GM18907 (cell line): Measurements from ENCODE around the gene RPS15A.
A peak's percentile ranks its signal among the peaks of the same experiment; 100 is the strongest.

Source experiments
- ATAC-seq: cut with Tn5 transposase; IDR thresholded peaks from one replicate; pipeline ENCODE4 v1.9.1; 2021; ENCODE audit warnings: mild to moderate bottlenecking, moderate library complexity; ENCODE audit not compliant: unreplicated experiment

RPS15A gene

DNA sequence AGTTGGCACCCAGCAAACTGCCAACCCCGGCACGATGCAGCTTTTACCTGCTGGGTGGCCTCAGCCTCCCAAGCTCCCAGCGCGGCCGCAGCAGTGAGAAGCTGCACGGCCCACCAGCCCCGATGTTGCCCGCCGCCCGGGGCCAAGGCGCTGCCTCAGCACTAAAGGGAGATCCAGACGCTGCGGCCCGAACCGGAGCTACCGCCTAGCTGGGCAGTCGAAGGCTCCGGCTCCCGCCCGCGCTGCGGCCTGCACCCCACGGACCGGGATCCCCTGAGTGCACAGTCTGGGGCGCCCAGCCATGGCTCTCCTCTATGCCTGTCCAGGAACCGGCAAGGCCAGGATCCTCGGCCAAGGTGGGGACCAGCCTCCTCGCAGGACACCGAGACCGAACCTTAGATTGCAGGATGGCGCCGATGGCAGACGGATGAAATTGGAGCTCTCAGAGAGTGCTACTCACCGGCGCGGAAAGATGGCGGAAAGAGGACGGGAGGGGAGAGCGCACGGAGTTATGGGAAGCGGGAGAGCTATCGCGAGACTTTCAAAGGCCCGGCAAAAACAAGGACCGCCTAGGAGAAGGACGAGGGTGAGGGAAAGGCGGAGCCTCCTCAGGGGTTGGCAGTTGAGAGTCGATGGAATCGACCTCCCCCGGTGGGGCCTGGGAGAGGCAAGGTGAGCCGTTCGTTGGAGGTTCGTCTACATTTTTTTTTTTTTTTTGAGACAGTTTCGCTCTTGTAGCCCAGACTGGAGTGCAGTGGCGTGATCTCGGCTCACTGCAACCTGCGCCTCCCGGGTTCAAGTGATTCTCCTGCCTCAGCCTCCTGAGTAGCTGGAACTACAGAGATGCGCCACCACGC, at the start of gene RPS15A:
Gene RPS15A (minus strand): TSS at position 485 of the 857 bp plus-strand sequence. CDS start 1,221 bp downstream, outside the sequence.
- peak; percentile 82 for ATAC-seq

DNA sequence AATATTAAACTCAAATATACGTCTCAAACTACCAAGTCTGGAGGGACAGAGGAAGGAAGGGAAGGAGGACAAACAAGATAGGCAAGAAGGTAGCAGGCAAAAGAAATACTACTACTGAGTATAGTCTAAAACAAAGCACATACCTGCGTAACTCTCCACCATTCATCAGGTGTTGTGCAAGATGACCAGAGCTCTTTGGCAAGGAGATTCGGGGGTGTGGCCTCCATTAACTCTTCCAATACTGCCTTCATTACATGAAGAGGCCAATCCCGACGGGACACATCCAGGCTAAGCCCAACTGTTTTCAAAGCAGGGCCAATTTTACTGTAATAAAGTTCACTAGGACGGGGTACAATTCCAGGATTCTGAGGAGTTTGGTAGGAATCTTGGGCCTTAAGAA, 49.4 kb upstream of the RPS15A start:
- no peak for ATAC-seq

DNA sequence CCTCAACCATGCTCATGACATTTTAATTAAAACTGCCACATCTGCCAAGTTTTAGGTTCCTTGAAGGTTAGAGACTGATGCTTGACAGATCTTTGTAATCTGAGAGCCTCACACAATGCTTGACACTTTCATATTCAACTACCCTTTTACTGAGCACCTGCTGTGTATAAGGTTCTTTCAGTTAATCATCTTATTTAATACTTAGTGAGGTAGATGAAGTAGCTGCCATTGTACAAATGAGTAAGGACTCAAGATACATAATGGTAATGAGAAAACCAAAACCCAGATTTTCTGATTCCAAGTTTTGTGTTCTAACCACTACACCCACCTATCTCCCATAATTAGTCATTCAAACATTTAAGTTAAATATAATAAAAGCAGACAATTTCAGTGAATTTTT, 46.6 kb upstream of the RPS15A start:
- ATAC-seq = no peak

DNA sequence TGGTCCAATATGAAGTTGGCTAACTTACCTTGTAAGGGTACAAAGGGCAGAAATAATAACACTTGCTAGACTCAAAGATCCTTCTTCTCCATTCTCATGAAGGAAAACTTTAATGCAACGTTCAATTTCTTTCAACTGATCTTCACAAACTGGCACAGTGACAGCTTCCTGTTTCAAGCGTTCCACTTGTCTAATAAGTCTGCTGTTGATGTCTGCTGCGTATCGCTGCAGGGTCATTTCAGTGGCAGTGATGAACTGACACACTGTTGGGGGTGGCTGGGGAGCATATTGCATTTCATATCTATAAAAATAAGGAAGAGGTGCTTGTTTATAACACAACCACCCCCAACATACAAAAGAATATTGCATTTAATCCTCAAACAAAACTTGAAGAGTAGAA, 44.7 kb upstream of the RPS15A start:
- ATAC-seq = no peak

DNA sequence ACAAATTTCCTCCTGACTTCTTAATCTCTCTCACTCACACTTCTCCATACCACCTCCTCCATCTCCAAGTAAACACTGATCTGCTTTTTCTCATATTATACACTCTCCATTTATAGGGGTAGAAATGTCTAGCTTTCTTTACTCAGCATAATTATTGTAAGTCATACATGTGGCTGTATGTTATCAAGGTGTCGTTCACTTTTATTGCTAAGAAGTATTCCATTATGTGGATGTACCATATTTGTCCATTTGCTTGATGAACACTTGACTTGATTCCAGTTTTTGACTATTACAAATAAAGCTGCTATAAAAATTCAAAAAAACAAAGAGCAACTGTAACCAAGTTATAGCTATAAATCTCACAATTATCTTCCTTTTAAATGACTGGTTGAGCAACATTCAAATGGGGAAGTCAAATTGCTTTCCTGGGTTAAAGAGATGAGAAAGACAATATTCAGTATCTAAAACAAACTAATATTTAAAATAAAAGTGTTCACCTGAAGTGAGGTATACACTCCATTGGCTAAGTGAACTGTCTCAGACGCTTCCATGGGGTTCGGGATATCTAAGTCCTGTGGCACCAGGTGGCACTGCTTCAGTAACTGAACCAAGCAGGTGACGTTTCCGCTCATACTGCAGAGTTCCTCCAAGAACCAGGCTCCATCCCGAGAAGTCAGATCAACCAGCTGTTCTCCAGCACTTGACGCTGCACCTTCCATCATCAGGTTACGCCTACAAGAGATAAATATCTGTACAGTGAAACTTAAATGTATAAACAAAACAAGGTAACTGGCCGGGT, 43.8 kb upstream of the RPS15A start:
- no peak for ATAC-seq

DNA sequence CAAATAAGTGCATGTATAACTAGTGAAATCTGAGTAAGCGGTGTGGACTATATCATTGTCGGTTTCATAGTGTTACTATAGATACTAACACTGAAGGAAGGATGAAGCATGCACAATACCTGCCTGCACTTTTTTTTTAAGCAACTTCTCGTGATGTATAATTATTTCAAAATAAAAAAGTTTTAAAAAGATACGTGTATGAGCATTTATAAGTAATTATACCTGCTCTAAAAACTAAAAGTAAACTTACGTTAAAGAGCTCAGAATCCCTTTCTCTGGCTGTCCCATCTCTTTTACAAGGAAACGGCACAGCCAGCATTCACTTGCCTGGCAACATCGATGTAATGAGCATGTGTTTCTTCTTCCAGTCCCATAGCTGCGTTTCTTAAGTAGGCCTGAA, 42.5 kb upstream of the RPS15A start:
- ATAC-seq = no peak

DNA sequence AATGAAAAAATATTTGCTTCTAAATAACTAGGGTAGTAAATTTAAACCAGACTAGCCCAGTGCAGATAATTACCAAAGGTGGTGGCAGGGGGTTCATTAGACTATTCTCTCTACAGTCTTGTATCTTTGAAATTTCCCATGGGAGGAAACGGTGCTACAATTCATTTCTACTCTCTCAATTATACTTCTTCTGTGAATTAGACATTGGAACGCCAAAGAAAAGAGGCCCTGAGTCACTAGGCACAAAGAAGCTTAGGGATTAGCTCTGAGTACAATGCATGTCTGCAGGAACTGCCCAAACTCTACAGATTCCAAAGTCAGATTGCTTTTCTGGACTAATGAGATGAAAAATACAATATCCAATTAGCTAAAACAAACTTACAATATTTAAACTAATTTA, 41.9 kb upstream of the RPS15A start:
- no peak for ATAC-seq

DNA sequence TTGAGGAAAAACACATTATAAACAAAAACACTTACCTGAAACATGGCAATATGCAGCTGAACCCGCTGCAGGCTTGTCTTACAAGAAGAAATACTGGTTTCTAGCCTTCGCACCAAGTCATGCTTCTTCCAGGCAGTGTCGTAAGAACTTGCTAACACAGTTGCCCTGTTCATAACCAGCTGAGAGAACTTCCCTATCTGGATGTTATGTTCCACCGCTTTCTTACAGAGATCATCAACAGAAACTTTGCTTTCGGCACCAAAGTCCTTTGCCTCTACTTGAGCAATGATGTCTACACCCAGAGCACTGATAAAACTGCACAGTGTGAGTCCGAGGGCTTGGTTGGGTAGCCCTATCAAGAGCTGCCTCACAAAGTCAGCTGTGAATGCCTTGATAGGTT, 39.1 kb upstream of the RPS15A start:
- ATAC-seq = no peak

DNA sequence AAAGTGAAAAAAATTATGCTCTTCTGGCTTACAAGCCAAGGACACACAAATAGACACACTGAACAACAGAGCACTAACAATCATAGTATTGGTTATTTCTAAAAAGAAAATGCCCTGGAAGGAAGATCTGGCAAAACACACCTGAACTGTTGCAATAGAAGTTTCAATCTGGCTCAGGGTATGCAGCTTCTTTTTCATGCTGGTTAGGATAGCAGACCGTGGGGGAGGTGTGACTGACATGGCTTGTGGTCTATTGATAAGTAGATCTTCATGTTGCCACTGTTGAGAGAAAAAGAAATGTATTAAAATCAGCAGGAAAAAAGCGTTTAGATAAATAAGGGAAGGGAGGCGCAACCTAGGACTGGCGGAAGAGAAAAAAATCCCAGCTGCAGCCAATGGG, 37.8 kb upstream of the RPS15A start:
- no peak for ATAC-seq

DNA sequence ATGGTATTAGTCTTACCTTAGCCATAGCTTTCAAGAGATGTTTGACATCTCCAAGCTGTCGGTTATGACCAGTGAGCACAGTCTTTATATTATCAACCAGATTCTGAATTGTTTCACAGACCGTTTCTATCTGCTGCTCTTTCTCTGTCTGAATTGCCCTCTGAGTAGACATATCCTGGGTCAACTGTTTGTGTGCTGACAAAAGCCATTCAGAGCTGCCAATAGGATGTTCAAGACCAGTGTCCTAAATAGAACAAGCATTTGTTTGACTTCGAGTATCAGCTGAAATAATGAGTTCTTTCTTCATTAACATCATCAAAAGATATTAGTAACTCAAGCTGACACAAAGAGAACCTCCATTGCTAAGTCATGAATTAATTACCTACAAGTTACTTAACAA, 26.2 kb upstream of the RPS15A start:
- no peak for ATAC-seq

DNA sequence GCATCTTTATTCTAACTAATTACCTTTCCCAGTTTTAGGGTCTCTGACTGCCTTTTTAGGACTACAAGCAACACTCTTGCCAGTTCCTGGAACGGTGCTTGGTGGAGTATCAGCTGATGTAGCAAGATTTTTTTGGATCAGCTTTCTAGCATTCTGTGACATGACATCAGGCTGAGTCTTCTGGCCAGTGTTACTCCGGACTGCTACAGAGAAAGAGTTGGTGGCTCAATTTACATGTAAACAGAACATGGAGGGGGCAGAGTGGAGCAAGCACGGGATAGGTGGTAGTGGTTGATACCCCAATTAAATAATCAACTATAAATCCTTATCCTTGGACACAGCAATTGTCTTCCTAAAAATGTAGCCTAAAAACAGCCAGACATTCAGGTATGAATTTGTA, 21.8 kb upstream of the RPS15A start:
- ATAC-seq = no peak

DNA sequence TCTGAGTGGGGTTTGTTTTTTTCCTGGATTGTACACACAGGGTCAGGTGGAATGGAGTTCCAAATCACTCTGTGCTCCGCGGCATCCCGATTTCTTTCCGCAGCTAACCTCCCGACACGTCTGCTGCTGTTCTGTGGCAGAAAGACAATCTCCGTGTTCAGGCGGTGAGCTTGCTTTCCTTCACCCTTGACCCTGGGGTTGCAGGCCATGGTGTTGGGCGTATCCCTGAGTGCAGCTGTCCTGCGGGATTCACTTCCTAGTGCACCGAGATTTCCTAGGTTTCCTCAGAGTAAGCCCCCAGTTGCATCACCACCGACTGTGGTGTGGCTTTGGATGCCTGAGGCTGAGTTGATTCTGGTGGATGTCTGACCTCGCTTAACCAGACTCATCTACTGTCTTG, 19.0 kb upstream of the RPS15A start:
- ATAC-seq = no peak

DNA sequence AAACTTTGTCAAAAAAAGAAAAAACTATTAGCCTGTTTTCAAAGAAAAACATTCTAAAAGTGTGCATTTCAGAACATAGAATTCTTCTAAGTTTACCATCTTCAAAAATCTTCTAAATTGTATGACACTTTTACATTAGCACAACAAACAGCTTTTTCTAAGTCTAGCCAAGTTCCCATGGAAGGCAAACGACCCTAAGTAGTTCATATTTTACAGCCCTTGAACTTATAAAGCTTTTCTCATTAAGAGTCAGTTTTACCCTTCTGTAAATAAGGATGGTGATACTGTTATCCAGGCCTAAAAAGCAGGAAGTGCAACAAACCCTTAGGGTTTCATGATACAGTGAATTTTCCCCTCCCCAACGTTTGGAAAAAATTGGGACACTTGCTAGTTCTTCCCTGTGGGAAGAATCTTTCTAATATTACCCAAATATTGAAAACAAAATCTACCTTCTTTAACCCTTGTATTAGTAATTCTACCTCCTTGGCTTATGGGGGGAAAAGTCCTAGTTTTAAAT, 15.2 kb upstream of the RPS15A start:
- no peak for ATAC-seq

DNA sequence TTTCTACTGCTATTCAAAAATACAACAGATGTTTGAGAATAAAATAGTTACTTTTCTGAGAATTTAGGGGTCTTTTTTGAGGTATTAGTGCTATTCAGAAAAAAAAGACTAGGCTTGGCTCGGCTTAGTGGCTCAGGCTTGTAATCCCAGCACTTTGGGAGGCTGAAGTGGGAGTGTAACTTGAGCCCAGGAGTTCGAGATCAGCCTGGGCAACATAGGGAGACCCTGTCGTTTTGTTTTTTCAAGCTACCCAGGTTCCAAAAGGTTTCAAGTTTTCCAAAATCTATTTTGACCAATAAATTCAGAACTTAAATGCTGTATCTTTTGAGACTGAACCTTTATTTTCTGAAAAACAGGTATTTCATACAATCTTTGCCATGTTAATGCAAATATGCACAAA, 14.4 kb upstream of the RPS15A start:
- ATAC-seq = no peak

DNA sequence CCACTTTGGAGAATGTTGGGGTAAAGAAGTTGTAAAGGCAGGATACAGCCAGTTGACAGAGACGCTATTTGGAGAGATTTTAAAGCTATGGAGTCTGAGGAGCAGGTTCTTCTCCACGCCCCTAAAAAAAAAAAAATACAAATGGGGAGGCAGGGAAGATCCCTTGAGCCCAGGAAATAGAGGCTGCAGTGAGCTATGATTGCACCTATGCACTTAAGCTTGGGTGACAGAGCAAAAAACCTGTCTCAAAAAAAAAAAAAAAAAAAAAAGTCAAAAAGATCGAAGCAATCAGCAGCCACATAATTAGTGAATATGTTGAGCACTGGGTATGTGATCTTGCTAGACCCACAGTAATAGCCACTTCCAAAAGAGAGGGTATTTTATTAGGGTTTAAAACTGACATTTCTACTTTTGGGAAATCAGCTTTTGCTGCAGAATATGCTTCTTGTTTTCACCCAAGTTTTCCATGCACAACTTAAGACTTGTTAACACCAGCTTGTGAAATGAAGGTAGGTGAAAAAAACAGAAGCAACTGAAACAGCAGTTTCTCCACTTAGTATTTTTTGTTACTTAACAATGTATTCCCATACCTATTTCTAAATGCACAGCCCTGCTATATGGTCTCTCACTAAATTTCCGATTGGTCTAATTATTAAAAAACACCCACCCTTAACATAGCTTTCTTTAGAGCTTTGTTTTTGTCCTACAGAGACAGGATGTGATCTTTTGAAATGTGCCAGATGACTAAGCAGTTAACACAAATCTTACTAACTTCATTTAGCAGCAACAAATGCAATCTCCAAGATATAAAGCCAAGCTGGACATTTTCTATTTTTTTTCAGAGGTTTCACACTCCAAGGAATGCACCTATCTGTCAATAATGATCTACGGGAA, 13.7 kb upstream of the RPS15A start:
- no peak for ATAC-seq

DNA sequence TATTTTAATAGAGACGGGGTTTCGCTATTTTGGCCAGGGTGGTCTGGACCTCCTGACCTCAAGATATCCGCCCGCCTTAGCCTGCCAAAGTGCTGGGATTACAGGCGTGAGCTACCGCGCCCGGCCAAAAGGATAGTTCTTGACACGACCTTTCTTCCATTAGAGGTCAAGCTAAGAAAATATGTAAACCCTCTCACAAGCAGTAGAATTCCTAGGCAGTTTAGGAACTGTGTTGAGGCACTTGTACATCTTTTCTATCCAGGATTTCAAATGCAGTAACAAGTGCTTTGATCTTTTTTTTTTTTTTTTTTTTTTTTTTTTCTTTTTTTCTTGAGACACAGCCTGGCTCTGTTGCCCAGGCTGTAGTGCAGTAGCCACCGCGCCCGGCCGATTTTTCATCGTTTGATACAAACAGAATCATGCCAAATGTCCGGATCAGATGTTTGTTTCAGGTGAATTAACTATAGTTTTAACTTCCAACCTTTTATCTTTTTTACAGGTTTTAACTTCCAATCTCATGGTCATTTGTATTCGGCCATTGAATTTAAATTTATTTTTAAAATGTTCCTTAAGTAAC, 12.7 kb upstream of the RPS15A start:
- no peak for ATAC-seq

DNA sequence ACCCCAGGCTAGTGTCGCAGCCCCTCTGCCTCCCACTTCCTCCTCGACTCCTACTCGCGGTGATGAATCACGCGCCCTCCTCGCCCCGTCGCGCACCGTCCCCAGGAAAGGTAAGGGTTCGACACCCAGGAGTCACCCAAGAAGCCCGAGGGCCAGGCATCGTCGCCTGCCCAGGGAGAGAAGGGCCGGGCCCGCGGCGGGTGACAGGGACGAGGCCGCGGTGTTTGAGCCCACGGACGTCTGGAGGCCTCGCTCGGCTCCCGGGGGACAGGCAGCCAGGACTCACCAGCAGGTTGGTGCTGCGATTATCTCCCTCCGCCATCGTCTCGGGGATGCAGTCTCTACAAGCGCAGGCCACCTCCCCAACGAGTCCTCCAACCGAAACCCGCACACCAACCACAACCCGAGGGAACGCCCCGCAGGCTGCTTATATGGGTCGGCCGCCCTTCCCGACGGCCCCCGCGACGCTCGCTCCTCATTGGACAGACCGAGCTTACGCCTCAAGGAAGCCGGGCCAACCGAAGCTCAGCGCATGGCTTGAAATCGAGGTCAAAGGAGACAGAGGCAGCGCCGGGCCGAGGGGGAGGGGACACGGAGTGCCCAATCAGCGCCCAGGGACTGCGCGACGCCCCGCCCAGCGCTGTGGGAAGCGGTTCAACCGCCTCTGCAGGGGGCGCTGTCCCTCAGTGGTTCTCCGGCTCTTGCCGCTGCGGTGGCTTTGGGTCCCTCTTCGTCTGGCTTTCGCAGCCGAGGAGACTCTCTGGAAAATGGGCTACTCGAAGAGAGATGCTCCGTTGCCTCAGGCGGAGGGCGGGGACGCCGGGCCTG, 11.2 kb upstream of the RPS15A start, which contains the start of gene ARL6IP1:
Gene ARL6IP1 (minus strand): TSS at position 405 of the 828 bp plus-strand sequence. CDS start 83 bp downstream, at position 322.
- peak; percentile 95 for ATAC-seq

DNA sequence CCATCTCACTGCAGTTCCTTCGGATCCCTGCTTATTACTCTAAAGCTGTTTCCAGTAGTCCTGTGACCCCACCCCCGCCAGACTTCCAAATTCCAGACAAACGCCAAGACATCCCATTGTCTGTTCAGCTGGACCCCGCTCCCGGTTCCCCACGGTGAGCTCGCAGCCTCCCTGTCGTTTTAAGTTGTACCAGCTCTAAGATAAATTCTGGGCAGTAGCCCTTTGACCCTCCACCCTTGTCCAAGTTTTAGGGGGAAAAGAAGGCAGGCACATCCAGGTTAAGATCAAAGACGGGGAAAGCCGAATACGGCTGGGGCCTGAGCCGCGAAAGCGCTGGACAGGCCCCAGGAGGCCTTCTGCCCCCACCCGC, 10.6 kb upstream of the RPS15A start:
- ATAC-seq = no peak

DNA sequence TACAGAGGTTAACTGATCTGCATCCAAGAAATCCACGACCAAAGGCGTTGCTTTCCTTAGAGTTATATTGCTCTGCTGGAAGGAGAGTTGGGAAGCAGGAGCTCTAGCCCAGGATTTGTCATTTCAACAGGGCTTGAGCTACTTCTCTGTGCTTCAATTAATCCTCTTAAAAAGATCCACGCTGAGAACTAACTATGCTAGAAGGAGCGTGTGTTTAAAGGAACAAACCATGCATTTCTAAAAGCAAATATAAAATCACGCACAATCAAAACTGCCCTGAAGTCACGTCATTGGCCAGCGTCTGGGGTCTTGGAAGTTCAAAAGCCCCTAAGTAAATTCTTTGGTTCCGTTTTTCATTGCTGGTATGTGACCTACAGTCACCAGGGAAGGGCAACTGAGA, 10.2 kb upstream of the RPS15A start:
- no peak for ATAC-seq

DNA sequence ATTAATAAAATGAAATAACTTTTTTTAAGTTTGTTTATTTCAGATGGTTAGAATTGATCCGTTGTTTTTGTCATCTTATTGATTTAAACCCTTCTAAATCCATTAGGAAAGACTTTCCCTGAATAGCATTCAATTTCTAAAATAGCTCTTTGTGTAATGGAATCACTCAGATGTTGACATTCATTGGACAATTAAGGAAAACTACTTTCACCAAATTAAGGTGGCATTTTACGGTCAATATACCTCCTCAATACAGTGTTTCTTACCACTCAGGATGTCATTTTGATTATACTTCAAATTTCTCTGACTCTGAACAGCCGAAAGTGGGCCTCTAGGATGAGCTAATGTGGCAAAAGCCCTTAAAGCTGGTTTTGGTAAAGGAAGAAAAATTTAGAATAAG, 9.4 kb upstream of the RPS15A start:
- ATAC-seq = no peak
